ENCODE data around the gene CHADL.

GRCh38 chr22:41254230-41254629 is 13.5 kb upstream of the CHADL start:
- TF ChIP-seq POLR2A (IDR thresholded peaks at IDR 0.05; ENCODE audit: extremely low read depth, insufficient read length) (no peak), CTCF (IDR thresholded peaks at IDR 0.05; ENCODE audit: low read depth, low read length) (no peak), MAX (IDR thresholded peaks at IDR 0.05; ENCODE audit: low read depth, low read length) (no peak)
